IPS DF 19.7 (cell line): ENCODE data around the gene ITGAE.

Experiments
- DNase-seq: peaks from one replicate; pipeline ENCODE4 v3.0.0-alpha.2; 2013; ENCODE audit warnings: low read depth, low spot score

Gene ITGAE

GRCh38 chr17:3668279-3669084 is 132.5 kb downstream of the ITGAE start, which contains the start of the genes EMC6 and TAX1BP3:
TSS of gene EMC6 (plus strand) at chr17:3668812. CDS start at chr17:3669147, 335 bp downstream.
TSS of gene TAX1BP3 (minus strand) at chr17:3668578. CDS start at chr17:3668526, 52 bp downstream.
- DNase-seq, result peak; percentile 76

- no peak for DNase-seq
Observed at GRCh38 chr17:3667366-3668278, 133.4 kb downstream of the ITGAE start.

GRCh38 chr17:3666516-3666915 is 134.5 kb downstream of the ITGAE start:
- no peak for DNase-seq

- no peak for DNase-seq
Observed at GRCh38 chr17:3665834-3666233, 135.2 kb downstream of the ITGAE start.
